ENCODE measurements around the gene KDM3B.
"Not testable (repeated sequence)": the region's sequence is repeated elsewhere in the genome, so short reads cannot be mapped to it uniquely, and the experiment has no call there.

KDM3B gene

DNA sequence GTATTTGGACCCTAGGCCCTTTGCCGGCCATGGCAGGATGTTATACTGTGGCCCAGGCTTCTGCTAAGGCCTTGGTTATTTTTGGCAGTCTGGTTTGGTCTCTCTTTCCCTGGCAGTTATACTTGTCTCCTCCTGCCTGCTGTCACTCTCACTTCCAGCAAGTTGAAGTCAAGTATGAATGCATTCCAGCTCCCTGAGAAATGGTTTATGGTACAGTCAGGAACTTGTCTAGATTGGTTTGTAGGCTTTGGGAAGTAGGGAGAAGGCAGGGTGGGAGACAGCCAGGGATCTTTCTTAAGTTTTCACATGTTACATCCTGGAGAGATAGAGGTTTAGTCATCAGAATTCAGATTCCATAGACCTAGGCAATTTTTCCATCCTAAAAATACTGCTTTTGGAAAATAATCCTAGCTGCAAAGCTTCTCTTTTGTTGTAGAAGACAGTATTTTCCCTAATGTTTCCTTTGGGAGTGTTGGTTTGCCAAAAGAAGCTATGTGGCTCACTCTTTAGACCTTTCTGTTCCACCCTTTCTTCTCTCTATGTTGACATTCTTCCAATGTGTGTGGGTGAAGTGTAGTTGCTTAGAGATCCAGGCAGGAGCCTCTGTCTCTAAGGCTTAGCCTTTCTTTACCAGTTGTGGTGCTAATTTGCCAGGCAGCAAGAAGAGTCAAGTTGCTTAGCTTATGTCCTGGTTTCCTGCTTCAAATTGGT lies 2.5 kb upstream of the KDM3B start:
- DNase-seq: no peak

DNA sequence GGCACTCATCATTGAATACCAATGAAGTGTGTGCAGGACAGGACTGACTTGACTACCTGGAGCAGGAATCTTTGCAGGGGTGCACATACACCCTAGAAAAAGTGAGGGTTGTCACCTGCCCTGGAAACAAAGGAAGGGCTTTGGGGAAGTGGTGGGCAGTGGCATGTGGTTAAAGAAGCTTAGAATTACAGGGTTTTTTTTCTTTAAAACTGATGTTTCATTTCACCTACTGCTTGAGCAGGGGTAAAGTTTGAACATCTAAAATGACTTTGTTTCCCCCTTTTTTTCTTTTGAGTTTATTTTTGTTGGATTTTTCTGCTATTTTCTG lies 2.0 kb upstream of the KDM3B start:
- no peak for DNase-seq

DNA sequence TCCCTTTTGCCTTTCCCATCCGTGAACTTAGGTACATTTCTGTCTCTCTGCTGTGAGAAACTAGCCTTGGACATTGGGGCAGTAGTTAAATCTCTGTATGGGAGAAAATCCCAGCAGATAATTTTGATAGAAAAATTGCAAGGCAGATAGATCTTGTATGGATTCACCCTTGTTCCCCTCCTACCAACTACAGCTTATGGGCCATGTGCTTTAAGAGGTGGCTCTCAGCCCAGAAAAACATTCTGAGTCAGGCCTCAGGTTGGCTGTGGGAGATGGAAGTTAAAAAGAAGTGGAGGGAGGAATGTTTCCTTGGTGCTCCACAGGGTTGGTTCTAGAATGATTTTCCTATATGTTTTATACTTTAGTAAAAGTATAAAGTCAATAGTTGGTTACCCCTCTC lies 1.4 kb upstream of the KDM3B start:
- peak; percentile 9 for DNase-seq

- no peak for DNase-seq
Observed at GRCh38 chr5:138351517-138351916, 968 bp upstream of the KDM3B start.

GRCh38 chr5:138352722-138353559 lies 456 bp downstream of the KDM3B start:
- DNase-seq: peak; percentile 69

DNA sequence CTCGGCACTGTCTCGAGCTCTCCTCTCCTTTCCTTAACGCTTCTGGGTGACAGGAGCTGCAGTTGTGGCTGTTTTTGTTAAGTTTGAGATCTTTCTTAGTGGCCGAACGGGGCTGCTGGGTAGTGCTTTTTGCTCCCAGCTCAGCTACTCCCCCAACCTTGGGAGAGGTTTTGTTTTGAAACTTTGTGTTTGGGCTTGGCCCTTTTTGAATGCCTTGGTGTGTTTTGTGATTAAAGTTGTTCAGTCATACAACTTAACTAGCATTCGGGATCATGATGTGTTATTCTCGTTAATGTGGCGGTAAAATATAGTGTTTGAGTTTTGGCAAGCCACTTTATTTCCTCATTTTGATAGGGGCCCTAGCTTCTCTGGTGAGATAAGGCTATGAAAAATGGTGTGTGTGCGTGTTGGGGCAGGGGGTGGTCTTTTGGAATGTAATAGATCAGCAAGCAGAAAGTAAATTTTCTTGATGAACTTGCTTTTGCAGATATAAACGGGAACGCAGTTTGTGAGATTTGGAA lies 1.1 kb downstream of the KDM3B start:
- no peak for DNase-seq

DNA sequence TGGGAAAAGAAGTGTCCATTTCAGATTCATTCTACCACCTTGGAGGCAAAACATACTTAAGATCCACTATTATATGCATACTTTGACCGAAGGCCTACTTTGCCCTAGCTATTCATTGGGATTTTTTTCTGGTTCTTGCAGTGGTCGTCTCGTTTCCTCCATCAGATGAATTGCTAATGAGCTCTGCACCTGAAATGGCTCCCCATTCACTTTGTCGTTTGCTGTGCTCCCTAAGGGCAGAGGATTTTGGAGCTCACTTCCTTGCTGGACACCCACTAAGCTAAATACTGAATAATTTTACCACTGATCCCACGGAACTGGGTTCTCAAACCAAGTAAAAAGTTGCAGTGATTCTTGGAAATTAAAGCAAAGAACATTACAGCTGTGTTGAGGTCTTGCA lies 1.9 kb downstream of the KDM3B start:
- DNase-seq: no peak

GRCh38 chr5:138354926-138355378 lies 2.5 kb downstream of the KDM3B start:
- peak; percentile 36 for DNase-seq

- DNase-seq: no peak
Observed at GRCh38 chr5:138359621-138360020, 7.1 kb downstream of the KDM3B start.

DNA sequence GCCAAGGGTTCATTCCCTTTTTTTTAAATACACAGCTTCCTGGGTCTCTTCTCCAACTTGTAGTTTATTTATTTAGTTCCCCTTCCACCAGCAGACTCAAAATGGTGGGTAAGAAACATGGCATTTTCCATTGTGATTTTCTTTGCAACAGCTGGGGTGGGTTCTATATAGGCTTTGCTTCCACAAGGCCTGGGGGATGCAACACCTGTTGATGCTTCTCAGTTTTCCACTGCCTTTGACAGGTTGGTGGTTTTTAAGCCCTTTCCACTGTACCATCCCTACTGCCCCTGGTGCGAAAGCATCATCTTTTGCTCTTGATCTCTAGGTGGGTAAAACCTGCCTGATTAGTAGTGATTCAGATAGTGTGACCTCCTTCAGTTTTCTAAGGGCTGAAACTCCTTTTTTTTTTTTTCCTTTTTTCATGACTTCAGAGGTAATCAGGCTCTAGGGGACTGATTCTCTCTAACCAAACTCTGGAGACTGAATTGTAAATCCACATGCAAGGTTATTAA lies 8.5 kb downstream of the KDM3B start:
- DNase-seq: no peak

DNA sequence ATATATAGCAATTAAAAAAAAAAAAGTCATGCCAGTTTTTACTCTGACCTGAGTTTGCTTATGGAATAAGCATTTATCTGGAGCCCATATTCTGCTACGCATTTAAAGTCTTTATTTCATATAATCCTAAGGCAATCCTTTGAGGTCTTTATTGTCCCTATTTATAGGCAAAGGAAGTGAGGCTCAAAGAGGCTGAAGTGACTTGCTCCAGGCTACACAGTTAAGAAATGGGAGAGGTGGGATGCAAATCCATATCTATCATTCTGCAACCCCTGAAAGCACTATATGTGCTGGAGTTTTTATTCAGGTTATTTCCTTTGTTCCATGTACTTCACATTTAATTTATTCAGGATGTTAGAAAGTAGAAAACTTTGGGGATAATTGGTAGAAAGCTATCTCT lies 12.1 kb downstream of the KDM3B start:
- DNase-seq: no peak

- no peak for DNase-seq
Observed at GRCh38 chr5:138366632-138367382, 14.3 kb downstream of the KDM3B start.

- DNase-seq: no peak
Observed at GRCh38 chr5:138369261-138369660, 16.8 kb downstream of the KDM3B start.

GRCh38 chr5:138369706-138370105 lies 17.2 kb downstream of the KDM3B start:
- DNase-seq: no peak

DNA sequence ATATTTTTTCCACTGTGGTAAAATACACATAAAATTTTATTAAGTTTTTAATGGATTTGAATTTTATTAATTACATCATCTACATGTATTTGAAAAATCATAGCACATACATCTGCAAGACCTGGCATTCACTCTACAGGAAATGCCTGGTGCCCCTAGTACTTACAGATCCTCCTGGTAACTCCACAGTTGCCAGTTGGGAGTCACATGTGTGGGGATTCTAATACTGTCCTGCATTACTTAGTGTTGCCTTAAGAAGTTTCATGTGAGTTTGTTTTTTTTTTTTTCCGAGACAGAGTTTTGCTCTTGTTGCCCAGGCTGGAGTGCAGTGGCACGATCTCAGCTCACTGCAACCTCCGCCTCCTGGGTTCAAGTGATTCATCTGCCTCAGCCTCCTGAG lies 18.1 kb downstream of the KDM3B start:
- DNase-seq: no peak

- no peak for DNase-seq
Observed at GRCh38 chr5:138371454-138371853, 19.0 kb downstream of the KDM3B start.

DNA sequence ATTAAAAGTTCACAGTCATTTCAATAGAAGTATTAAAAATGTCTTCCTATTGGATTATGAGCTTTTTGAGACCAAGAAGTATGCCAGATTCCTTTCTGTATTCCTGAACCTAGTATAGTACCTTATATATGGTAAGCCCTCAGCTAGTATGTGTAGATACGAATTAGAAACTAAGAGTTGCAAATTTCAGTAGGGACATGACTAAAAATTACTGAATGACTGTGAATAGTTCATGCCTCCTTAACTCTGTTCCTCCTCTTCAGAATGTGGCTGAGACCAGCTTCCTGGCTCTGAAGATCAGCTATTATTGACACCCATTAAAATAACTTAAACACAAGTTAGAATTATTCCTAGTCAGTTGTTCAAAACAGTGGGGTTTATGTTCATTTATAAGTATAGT lies 19.7 kb downstream of the KDM3B start:
- no peak for DNase-seq

- DNase-seq: no peak
Observed at GRCh38 chr5:138372653-138373052, 20.2 kb downstream of the KDM3B start.

GRCh38 chr5:138382347-138382746 lies 29.9 kb downstream of the KDM3B start:
- DNase-seq: no peak

DNA sequence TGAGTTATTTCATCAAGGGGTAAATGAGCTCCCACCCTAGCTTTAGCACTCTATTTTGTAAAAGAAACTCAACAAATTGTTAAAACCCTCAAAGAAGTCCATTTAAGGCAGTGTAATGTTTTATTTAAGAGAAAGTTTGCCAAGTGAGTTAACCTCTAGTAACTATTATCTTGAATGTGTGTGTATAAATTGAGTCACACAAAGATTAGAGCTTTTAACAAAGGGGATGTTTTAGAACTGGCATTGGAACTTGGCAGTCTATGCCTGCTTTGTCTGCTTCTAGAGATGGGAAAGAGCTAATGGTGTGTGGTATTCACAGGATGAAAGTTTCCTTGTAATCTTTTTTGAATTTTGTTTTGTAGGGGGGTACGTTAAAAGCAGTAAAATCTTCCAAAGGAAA lies 33.2 kb downstream of the KDM3B start:
- DNase-seq: no peak

DNA sequence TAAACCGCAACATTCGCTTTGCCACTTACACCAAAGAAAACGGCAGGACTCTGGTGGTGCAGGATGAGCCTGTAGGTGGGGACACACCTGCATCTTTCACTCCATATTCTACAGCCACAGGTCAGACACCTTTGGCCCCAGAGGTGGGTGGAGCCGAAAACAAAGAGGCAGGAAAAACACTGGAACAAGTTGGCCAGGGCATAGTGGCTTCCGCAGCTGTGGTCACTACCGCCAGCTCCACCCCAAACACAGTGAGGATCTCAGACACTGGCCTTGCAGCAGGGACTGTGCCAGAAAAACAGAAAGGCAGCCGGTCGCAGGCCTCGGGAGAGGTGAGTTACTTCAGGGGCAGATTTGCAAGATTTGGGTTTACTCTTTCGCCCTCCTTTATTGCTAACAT lies 33.8 kb downstream of the KDM3B start:
- no peak for DNase-seq

DNA sequence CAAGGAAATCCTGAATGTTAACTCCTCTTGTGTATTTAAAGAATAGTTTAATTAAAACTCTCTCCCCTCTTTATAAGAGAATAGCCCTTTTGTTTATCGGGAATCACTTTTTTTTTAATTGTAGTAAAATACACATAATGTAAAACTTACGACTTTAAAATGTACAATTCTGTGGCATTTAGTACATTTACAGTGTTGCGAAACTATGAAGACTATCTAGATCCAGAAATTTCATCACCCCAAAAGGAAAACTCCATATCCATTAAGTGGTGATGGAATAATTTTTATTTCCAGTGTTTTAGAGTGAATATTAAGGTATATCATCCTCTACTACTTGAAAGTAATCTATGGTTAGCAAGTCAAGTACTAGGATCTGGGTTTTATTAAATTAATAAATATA lies 36.8 kb downstream of the KDM3B start:
- DNase-seq: no peak

DNA sequence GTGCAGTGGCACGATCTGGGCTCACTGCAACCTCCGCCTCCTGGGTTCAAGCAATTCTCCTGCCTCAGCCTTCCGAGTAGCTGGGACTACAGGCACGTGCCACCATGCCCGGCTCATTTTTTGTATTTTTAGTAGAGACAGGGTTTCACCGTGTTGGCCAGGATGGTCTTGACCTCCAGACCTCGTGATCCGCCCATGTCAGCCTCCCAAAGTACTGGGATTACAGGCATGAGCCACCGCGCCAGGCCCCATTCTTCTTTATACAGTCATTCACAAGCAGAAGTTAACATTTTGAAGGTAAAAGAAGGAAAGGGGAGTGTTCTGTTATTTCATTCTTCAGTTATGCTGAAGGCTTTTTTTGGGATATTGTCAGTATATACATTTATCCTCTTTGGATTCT lies 37.4 kb downstream of the KDM3B start:
- DNase-seq: not testable (repeated sequence)
